B cell (primary cell): ENCODE results near the gene ZNF423. TPM values are rescaled to one million over a fixed set of nuclear protein-coding genes. Genes with fewer than 3 reads are reported as not detected.

Experiments used
- ATAC-seq: fragments of 200-7000 bp; cut with Tn5 transposase; one replicate; pipeline ENCODE4 v1.10.0; 2021; ENCODE audit warnings: low read depth, mild to moderate bottlenecking, moderate number of reproducible peaks, moderate library complexity
- CTCF ChIA-PET: fragments of 350-600 bp; sonication (Branson Sonifier 250); formaldehyde crosslinking; loops from one replicate; lab custom pipeline; 2021; ENCODE audit warnings: antibody characterized with exemption, inconsistent platforms; lab: Charles Lee
- POLR2A ChIA-PET: fragments of 350-600 bp; sonication (Branson Sonifier 250); formaldehyde crosslinking; loops from one replicate; lab custom pipeline; 2021; ENCODE audit warnings: antibody characterized with exemption; lab: Charles Lee
- DNase-seq: peaks from one replicate; pipeline ENCODE4 v3.0.0; 2013
- H2AFZ ChIP-seq: 2 replicates; pipeline ENCODE4 v1.6.1; 2012; ENCODE audit warnings: mild to moderate bottlenecking, low read depth, low read length; ENCODE audit not compliant: insufficient read depth, poor library complexity, severe bottlenecking
- H3K27ac ChIP-seq, 2 donors: 1 replicate in 1 of 2; 2 replicates in 1 of 2; pipeline ENCODE4 v1.5.1; 2012 to 2013; ENCODE audit warnings: low read length in 2 of 2, mild to moderate bottlenecking in 2 of 2, moderate library complexity in 1 of 2
- H3K27me3 ChIP-seq, 4 experiments: fragments of 200-600 bp in 1 of 4; sonication (generic) in 1 of 4; replicated peaks in 1 of 4; 1 replicate in 2 of 4; 2 replicates in 2 of 4; pipeline versions ENCODE4 v1.6.1 to v1.7.0; 2013 to 2016; ENCODE audit warnings: low read length in 3 of 4, mild to moderate bottlenecking in 2 of 4, mixed read lengths in 1 of 4, moderate library complexity in 1 of 4; ENCODE audit not compliant: insufficient read depth in 4 of 4, control insufficient read depth in 3 of 4; ENCODE audit errors: control extremely low read depth in 1 of 4
- H3K36me3 ChIP-seq, 2 experiments: replicated peaks in 1 of 2; 1 replicate in 1 of 2; 2 replicates in 1 of 2; pipeline versions ENCODE4 v1.6.1 to v1.7.1; 2013; ENCODE audit warnings: low read length in 1 of 2; ENCODE audit not compliant: insufficient read depth in 2 of 2, control insufficient read depth in 1 of 2; ENCODE audit errors: control extremely low read depth in 1 of 2, extremely low read depth in 1 of 2
- H3K4me1 ChIP-seq, 2 donors: fragments of 200-600 bp in 1 of 2; sonication (generic) in 1 of 2; 1 replicate in 1 of 2; 2 replicates in 1 of 2; pipeline versions ENCODE4 v1.5.1 to v1.6.1; 2013 to 2017; ENCODE audit warnings: low read length in 2 of 2; ENCODE audit not compliant: control insufficient read depth in 2 of 2, insufficient read depth in 2 of 2
- H3K4me2 ChIP-seq: replicated peaks from 2 replicates; pipeline ENCODE3; 2012; ENCODE audit warnings: mild to moderate bottlenecking, low read depth, low read length; ENCODE audit not compliant: poor library complexity, severe bottlenecking
- H3K4me3 ChIP-seq, 5 experiments: fragments of 200-600 bp in 1 of 5; sonication (generic) in 1 of 5; 1 replicate in 3 of 5; 2 replicates in 2 of 5; pipeline versions ENCODE4 v1.5.1 to v1.7.0; 2011 to 2016; ENCODE audit warnings: low read length in 4 of 5, mild to moderate bottlenecking in 4 of 5, low read depth in 2 of 5, control low read depth in 1 of 5, moderate library complexity in 1 of 5; ENCODE audit not compliant: insufficient read depth in 1 of 5; ENCODE audit errors: control extremely low read depth in 1 of 5, extremely low read depth in 1 of 5
- H3K79me2 ChIP-seq: fragments of 200-600 bp; sonication (generic); one replicate; pipeline ENCODE4 v1.6.0; 2016; ENCODE audit warnings: low read length; ENCODE audit not compliant: control insufficient read depth, insufficient read depth
- H3K9ac ChIP-seq: fragments of 200-600 bp; sonication (generic); 2 replicates; pipeline ENCODE4 v1.6.1; 2017; ENCODE audit warnings: mild to moderate bottlenecking, low read length, moderate library complexity
- H3K9me3 ChIP-seq, 3 donors: one replicate each; pipeline versions ENCODE4 v1.6.1 to v1.7.1; 2013; ENCODE audit warnings: low read length in 2 of 3; ENCODE audit not compliant: control insufficient read depth in 2 of 3, insufficient read depth in 1 of 3; ENCODE audit errors: control extremely low read depth in 1 of 3
- H4K20me1 ChIP-seq: 2 replicates; pipeline ENCODE4 v1.6.0; 2012; ENCODE audit warnings: mild to moderate bottlenecking, low read length; ENCODE audit not compliant: insufficient read depth, control insufficient read depth, poor library complexity, severe bottlenecking
- H3K27ac Mint-ChIP-seq: one replicate; pipeline ENCODE4 v1.8.0; 2021; ENCODE audit warnings: mixed read lengths
- H3K27me3 Mint-ChIP-seq: one replicate; pipeline ENCODE4 v1.8.0; 2021; ENCODE audit warnings: mixed read lengths
- H3K4me1 Mint-ChIP-seq: one replicate; pipeline ENCODE4 v1.8.0; 2021; ENCODE audit warnings: mixed read lengths
- H3K4me3 Mint-ChIP-seq: one replicate; pipeline ENCODE4 v1.8.0; 2021; ENCODE audit warnings: mixed read lengths
- H3K9me3 Mint-ChIP-seq: one replicate; pipeline ENCODE4 v1.8.0; 2022; ENCODE audit warnings: mixed read lengths; ENCODE audit not compliant: insufficient read depth
- CTCF ChIP-seq: fragments of 200-600 bp; IDR thresholded peaks from one replicate; pipeline ENCODE4 v1.8.0; 2022; ENCODE audit warnings: antibody characterized with exemption, mild to moderate bottlenecking
- EZH2 ChIP-seq: IDR thresholded peaks from 2 replicates; pipeline ENCODE4 v1.6.1; 2012; ENCODE audit warnings: borderline replicate concordance, low read depth, mild to moderate bottlenecking, moderate library complexity, low read length; ENCODE audit not compliant: insufficient read depth, poor library complexity, severe bottlenecking
- WGBS: methylation state at CpG from one replicate; pipeline ENCODE4 v1.1.5; 2013; ENCODE audit warnings: missing lambda C conversion rate; ENCODE audit not compliant: insufficient coverage; 5-methylcytosine and 5-hydroxymethylcytosine counted together
- intact Hi-C: fragments of 100-400 bp; cut with micrococcal nuclease; formaldehyde crosslinking; loops from one replicate; pipeline ENCODE4 v1.10.0; 2022
- polyA plus RNA-seq: library from polyadenylated mRNA; depleted of rRNA; stranded (reverse); fragments of >200 nt; gene quantifications from 2 replicates; pipeline ENCODE4 v1.2.3, GENCODE V29; 2012
- total RNA-seq, 2 donors: library from RNA; stranded (reverse); fragments of 120-200 nt in 1 of 2; gene quantifications; 1 replicate in 1 of 2; 2 replicates in 1 of 2; pipeline versions ENCODE4 v1.2.3 to v1.2.4, GENCODE V29; 2013 to 2022

ZNF423 gene
- total and polyA plus RNA-seq, 2 donors (not counting 1 experiment from before 2014, with no cell fraction given), result not detected

- no peaks in the 10 kb centered on the region for H3K9me3 Mint-ChIP-seq
- H3K4me1 Mint-ChIP-seq, result no peaks in the 10 kb centered on the region
- no peaks in the 10 kb centered on the region for H3K36me3 ChIP-seq
- H3K27me3 Mint-ChIP-seq, result peaks cover 5% of the 10 kb centered on the region
- ATAC-seq (no peak), DNase-seq (no peak)
- H3K27me3 ChIP-seq, result no peaks in the 10 kb centered on the region
- H3K79me2 ChIP-seq, result no peaks in the 10 kb centered on the region
- POLR2A ChIA-PET, result no interaction called here
- CTCF ChIA-PET, result no interaction called here
- no peaks in the 10 kb centered on the region for H3K4me1 ChIP-seq
- 38% methylated on average over 6 of the region's 6 CpGs for WGBS
- H3K27ac Mint-ChIP-seq, result no peak overlapping the region
- H3K4me3 ChIP-seq, result no peak overlapping the region
- TF ChIP-seq EZH2 (no peak), CTCF (no peak)
- no peaks in the 10 kb centered on the region for H4K20me1 ChIP-seq
- H3K27ac ChIP-seq, result no peak overlapping the region
- no peaks in the 10 kb centered on the region for H3K9me3 ChIP-seq
- no peak overlapping the region for H2AFZ ChIP-seq
- intact Hi-C loops, result no loop called here
- no peak overlapping the region for H3K4me2 ChIP-seq
- H3K4me3 Mint-ChIP-seq, result no peak overlapping the region
- H3K9ac ChIP-seq, result no peak overlapping the region
Observed at GRCh38 chr16:49601576-49601975, 254.3 kb downstream of the ZNF423 start.

GRCh38 chr16:49600976-49601375 is 254.9 kb downstream of the ZNF423 start:
- no peaks in the 10 kb centered on the region for H3K4me1 Mint-ChIP-seq

More at GRCh38 chr16:49600976-49601375, 254.9 kb downstream of the ZNF423 start:
- H3K79me2 ChIP-seq, result no peaks in the 10 kb centered on the region
- H3K9me3 ChIP-seq, result no peaks in the 10 kb centered on the region
- H4K20me1 ChIP-seq, result no peaks in the 10 kb centered on the region
- H3K4me3 Mint-ChIP-seq, result no peak overlapping the region
- DNase-seq (no peak), ATAC-seq (no peak)
- H3K27me3 Mint-ChIP-seq, result peaks cover 5% of the 10 kb centered on the region
- TF ChIP-seq EZH2 (no peak), CTCF (no peak)
- no peaks in the 10 kb centered on the region for H3K36me3 ChIP-seq
- no peak overlapping the region for H3K27ac ChIP-seq
- 100% methylated on average over 4 of the region's 8 CpGs for WGBS
- no peaks in the 10 kb centered on the region for H3K9me3 Mint-ChIP-seq
- H3K4me3 ChIP-seq, result no peak overlapping the region
- no peak overlapping the region for H3K27ac Mint-ChIP-seq
- no peaks in the 10 kb centered on the region for H3K27me3 ChIP-seq
- ChIA-PET POLR2A (no interaction called here), CTCF (no interaction called here)
- H3K4me2 ChIP-seq, result no peak overlapping the region
- no peak overlapping the region for H2AFZ ChIP-seq
- H3K4me1 ChIP-seq, result no peaks in the 10 kb centered on the region
- no peak overlapping the region for H3K9ac ChIP-seq
- intact Hi-C loops, result no loop called here
